ENCODE measurements around the gene TMEM117.
"Not testable (repeated sequence)": the region's sequence is repeated elsewhere in the genome, so short reads cannot be mapped to it uniquely, and the experiment has no call there.

TMEM117 gene

DNA sequence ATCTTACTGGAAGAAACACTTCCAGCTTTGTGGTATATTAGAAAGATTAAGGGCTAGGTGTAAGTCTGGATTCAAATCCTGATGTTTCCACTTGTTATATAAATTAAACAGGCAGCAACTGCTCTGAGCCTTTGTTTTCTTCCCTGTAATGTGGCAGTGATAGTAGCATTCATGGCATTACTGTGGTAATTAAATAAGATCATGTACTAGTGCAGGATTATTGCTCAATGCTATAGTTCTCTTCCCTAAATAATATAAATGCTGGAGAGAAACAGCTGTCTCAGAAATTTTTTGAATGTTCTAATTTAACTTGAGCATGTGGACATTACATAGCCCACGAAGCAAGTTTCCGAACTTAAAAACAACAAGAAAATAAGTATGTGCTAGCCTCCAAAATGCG lies 5.4 kb downstream of the TMEM117 start:
- no peak for DNase-seq (ENCODE audit: low read depth)

DNA sequence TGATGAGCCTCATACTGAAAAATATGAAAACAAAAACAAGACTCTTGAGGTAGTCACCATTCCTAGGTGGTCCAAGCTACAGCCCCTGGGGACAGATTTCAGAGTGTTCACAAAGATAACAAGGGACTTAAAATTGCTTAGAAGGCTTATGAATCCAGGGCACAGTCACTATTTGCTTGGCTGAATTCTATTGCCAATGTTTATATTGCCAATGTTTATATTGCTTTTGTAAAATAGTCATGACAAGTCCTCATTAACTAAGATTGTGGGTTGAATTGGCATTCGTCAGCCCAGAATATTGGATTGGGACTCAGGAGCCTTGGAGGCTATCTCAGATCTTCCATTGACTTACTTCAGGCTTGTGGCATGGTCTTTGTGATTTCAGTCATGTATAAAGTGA lies 6.4 kb downstream of the TMEM117 start:
- DNase-seq (ENCODE audit: low read depth) = no peak

DNA sequence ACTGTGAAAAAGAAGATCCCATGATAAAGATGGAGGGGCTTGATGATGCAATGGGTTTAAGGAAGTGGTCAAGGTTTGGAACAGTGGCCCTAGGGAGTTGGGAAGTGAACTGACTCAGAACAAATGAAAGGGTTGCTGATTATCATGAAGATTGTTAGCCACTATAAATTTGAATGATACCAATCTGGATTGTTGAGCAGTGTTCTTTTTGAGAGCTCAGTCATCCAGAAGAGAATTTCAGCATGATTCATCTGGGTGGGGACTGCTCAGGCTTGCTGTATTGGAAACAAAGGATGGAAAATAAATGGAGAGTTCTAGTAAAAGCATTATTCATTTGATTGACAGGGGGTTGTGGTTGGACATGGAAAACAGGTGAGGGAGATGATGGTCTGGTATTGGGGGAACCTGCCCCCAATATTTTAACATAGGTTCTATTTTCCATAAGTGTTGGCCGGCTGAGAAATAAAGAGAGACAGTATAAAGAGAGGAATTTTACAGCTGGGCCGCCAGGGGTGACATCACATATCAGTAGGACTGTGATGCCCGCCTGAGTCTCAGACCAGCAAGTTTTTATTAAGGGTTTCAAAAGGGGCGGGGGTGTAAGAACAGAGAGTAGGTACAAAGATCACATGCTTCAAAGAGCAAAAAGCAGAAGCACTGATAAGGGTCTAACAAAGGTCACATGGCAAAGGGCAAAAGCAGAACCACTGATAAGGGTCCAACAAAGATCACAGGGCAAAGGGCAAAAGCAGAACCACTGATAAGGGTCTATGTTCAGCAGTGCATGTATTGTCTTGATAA lies 11.7 kb downstream of the TMEM117 start:
- DNase-seq (ENCODE audit: low read depth) = not testable (repeated sequence)

DNA sequence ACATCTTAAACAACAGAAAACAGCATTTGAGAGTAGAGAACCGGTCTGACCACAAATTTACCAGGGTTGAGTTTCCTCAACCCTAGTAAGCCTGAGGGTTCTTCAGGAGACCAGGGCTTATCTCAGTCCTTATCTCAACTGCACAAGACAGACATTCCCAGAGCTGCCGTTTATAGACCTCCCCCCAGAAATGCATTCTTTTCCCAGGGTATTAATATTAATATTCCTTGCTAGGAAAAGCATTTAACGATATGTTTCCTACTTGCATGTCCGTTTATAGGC lies 12.3 kb downstream of the TMEM117 start:
- DNase-seq (ENCODE audit: low read depth) = no peak

DNA sequence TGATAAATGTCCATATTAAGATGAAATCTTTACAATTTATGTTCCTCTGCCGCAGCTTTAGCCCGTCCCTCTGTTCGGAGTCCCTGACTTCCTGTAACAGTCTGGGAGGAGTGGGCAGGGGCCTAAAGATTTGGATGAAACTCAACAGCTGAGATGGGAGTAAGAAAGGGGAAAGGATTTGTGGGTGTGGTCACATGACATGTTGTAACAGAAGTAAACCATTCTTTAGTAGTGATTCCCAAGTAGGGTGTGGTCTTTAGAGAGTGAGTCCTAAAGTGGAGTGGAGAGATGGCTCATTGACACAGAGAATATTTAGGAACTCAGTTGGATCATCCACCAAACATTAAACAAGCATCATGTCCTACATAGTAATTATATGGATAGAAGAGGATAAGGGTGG lies 12.9 kb downstream of the TMEM117 start:
- no peak for DNase-seq (ENCODE audit: low read depth)

DNA sequence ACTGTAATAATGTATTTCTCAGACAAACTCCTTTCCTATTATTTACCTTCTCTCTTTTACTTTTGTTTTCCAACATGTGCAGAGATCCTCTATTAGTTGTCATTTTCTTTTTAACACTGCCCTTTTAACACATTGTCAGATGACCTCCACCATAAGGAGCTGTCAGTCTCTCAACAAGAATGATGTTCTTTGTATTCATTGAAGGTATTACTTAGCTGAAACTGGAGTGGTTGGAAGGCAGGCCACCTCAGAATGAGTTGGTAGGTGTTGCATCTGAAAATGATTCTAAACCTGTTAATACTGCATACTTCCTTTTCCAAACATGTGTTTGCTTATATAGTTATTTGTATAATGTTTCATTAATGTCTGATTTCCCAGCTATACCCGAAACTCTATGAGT lies 16.9 kb downstream of the TMEM117 start:
- no peak for DNase-seq (ENCODE audit: low read depth)

DNA sequence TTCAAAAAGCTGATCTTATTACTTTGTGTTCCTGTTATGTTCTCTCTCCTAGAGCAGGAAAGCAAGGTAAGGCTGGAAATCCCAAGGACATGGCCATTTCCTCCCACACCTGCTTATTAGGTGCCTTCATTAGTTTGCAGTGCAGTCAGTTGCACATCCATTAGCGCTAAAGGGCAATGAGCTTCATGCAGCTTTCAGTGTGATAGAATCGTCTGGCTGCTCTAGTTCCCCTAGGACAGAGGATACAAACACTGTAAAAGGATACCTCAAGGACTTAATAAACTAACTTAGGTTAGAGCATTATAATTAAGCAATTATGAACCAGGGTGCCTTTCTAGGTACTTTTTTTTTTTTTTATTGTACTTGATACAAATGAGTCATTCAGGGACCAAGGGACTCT lies 21.1 kb downstream of the TMEM117 start:
- DNase-seq (ENCODE audit: low read depth) = no peak

DNA sequence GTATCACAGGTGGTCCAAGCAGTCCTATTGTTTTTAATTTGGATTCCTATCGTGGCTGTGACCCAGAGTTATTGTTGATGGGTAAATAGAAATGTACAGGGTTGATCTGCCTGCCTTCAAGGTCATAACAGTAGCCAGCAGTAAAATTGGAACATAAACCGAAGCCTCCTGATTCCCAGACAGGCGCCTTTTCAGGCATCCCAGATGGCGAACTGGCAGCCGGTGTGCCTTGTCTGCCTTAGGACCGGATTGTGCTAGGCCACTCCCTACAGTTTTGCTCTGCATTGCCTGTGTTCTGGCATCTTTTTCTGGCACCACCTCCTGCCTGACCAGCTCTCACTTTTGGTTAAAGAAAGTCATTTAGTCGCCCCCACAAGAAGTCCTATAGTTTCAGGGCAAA lies 22.2 kb downstream of the TMEM117 start:
- DNase-seq (ENCODE audit: low read depth) = no peak

DNA sequence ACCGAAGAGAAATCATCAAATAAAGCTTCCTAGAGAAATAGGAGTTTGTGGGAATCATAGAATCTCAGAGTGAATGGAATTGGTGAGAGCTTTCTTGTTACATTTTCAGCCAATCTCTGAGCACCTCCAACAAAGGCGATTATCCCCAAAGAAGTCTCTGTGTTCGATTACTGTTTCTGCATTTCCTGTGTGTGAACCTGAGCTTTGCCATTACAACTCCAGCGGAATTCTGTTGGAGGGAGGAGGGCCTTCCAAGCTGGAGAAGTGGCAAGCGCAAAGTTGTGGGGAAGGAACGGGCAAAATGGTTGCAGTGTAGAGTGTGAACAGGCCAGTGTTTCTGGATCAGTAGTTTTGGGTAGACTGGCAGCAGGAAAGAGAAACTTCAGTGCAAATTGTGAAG lies 23.1 kb downstream of the TMEM117 start:
- no peak for DNase-seq (ENCODE audit: low read depth)

DNA sequence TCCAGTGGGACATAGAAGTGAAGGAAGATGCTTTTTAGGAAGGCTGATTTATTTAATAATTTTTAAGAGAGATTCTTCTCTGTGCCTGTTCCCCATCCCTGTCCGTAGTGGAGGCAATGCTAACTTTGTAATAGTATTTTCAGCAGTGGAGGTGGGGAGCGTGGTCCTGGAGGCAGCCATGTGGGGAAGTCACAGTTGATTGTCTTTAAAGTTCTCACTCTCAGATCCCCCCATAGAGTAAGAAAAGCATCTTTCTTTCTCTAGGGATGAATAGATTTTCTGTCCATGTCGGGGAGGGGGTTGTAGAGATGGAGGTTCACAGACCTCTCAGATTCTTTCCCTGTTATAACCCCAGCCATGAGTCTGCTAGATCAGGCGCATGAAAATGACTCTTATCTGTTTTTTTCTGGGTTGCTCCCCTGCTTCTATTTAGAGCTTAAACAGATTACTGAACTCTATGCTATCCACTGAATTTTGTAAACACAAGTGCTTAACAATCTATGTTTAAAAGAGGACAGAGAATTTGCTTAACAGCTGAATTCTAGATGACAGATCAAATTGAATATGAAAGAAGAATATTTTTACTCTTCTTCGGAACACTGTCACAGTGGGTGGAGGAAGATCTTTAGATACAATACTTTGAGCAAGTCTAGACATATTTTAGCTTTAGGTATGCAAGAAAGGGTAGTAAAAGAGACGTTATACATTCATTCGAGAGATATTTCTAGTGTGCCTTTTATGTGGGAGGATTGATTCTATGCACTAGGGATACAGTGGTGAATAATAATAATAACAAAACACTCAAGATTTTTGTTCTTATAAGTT lies 25.3 kb downstream of the TMEM117 start:
- DNase-seq (ENCODE audit: low read depth) = no peak

DNA sequence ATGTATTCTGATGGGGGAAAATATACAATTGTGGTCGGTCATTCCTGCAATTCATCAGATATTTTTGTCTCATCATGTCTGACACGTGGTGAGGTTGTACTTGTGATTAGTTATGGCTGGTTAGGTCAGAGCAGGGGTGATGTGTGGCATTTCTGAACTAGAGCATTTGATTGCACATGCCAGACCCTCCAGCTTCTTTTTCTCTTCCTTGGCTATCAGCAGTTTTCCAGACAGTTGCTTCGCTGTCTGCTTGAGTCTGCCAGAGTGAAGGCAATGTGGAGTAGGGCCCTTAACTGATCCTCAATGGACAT lies 25.9 kb downstream of the TMEM117 start:
- DNase-seq (ENCODE audit: low read depth) = no peak

DNA sequence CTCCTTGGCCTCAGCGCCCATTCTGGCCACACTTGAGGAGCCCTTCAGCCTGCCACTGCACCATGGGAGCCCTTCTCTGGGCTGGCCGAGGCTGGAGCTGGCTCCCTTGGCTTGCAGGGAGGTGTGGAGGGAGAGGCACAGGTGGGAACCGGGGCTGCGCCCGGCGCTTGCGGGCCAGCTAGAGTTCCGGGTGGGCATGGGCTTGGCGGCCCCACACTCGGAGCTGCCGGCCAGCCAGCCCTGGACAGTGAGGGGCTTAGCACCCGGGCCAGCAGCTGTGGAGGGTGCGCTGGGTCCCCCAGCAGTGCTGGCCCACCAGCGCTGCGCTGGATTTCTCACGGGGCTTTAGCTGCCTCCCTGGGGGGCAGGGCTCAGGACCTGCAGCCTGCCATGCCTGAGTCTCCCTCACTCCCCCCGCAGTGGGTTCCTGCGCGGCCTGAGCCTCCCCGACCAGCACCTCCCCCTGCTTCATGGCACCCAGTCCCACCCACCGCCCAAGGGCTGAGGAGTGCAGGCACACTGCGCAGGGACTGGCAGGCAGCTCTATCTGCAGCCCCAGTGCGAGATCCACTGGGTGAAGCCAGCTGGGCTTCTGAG lies 28.0 kb downstream of the TMEM117 start:
- no peak for DNase-seq (ENCODE audit: low read depth)

DNA sequence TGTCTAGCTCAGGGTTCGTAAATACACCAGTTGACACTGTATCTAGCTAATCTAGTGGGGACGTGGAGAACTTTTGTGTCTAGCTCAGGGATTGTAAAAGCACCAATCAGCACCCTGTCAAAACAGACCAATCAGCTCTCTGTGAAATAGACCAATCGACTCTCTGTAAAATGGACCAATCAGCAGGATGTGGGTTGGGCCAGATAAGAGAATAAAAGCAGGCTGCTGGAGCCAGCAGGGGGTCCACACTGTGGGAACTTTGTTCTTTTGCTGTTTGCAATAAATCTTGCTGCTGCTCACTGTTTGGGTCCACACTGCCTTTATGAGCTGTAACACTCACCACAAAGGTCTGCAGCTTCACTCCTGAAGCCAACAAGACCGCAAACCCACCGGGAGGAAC lies 28.7 kb downstream of the TMEM117 start:
- DNase-seq (ENCODE audit: low read depth) = not testable (repeated sequence)

DNA sequence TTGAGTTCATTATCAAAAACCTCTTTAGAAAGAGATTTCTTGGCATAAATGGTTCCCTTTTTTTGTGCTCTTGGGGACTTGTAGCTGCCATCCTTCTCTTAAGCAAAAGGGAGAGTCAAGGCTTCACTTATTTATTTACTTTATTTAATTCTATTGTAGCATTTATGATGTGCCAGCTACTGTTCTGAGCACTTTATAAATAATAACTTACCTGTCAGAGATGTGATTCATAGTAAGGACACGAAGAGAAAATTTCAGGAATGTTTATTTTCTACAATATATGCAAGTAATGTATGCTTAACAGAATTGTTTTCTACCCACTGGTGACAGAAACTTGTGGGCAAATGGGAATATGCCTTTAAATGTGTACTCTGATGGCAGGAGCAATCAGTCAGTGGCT lies 33.3 kb downstream of the TMEM117 start:
- no peak for DNase-seq (ENCODE audit: low read depth)

DNA sequence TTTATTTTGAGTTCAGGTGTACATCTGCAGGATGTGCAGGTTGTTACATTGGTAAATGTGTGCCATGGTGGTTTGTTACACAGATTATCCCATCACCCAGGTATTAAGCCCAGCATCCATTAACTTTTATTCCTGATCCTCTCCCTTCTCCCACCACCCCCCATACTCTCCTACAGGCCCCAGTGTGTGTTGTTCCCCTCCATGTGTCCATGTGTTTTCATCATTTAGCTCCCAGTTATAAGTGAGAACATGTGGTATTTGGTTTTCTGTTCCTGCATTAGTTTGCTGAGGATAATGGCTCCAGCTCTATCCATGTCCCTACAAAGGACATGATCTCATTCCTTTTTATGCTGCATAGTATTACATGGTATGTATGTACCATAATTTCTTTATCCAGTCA lies 33.9 kb downstream of the TMEM117 start:
- DNase-seq (ENCODE audit: low read depth) = not testable (repeated sequence)

DNA sequence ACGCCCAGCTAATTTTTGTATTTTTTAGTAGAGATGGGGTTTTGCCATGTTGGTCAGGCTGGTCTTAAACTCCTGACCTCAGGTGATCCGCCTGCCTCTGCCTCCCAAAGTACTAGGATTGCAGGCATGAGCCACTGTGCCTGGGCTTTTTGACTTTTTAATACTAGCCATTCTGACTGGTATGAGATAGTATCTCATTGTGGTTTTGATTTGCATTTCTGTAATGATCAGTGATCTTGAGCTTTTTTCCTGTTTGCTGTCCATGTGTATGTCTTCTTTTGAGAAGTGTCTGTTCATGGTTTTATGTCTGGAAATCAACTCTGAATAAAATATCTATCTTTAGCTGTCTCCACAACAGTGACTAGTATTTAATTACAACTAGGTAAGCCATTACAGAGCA lies 35.4 kb downstream of the TMEM117 start:
- not testable (repeated sequence) for DNase-seq (ENCODE audit: low read depth)

DNA sequence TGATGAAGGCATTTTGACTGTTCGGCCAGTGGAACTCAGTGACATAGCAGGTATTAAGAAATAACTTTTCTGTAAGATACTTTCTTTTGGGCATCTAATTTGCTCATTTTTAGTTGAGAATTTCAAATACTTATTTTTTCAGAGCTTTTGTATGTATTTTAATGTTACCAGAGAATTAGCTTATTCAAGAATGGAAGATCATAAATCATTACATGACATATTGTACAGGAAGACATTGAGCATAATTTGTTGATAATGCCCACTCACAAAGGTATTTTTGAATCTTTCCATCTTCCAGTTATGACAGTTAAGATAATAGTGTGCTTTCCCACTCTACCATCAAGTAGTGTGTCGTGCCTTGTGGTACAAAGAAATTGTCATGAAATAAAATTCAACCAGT lies 36.5 kb downstream of the TMEM117 start:
- DNase-seq (ENCODE audit: low read depth) = no peak

DNA sequence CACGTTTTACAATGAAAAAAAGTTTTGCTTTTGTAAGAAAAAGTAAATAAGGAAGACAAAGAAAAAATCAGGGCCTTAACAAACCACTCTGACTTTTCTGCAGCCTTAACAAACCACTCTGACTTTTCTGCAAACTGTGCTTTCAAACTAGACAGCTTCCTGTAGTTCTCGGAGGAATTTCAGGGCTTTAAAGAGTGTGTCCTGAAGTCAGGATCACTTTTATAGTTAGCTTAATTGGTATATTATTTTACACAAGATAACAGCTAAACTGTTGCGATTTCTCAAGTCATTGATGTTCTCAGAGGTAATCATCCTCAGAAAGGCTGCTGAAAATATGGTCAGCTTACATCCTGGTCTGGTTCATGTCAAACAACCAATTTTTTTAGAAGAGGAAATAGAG lies 42.2 kb downstream of the TMEM117 start:
- no peak for DNase-seq (ENCODE audit: low read depth)

DNA sequence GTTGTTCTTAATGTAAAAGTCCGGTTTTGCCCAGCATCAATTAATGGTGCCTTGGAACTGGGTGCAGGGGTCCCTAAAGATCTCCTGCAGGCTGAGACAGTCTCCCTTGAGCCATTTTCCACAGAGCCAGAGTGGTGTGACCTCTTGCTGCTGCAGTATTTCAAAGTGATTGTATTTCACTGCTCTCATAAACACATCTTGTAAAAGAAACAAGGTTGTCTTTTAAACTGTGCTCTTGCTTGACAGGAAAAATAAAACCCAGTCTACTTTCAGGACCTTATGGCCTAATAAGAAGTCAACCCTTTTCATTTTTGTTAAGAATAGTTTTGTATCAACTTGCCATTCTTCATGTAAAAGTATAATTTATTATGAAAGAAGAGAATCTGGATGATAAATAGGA lies 44.7 kb downstream of the TMEM117 start:
- DNase-seq (ENCODE audit: low read depth) = no peak

DNA sequence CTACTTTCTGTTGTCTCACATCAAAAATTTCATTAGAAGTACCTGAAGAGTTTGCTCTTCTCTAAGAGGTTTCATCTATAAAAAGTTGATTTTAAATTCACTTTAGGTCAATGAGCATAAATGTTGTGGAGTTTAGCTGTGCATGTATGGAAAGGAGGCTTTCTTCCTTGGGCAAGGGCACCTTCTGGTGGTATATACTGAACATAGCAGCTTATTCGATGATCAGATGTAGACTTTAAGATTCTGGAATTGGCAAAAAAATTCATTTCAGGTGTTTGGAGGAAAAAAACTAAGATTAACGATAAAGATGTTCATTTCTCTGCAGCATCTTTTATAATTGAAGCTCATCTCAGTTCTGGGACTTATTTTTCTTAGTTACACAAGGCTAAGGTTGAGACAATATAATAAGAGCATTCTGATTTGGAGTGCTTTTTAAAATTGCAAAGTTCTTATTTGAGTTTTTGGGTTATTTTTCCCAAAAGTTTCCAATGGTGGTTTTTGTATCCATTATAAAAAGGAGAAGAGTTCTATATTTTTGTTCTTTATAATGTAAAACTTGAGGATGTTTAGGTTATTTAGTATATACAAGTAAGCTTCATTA lies 46.8 kb downstream of the TMEM117 start:
- DNase-seq (ENCODE audit: low read depth) = no peak

DNA sequence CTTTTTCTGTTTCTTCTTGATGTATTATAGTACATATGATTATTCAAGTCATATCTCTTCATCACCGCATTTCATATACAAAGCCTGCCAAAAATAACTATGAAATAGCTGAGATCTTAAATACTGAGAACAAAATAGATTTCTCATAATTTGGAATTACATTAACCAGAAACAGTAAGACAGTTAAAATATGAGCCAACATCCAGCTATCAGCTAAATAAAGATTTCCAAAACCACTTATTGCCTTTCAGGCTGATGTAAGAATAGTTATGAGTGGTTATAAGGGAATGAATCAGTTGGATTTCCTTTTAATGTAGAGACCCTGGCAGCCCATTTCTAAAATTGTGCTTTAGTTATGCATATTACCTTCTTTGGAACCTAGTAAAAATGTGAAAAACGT lies 47.4 kb downstream of the TMEM117 start:
- no peak for DNase-seq (ENCODE audit: low read depth)

DNA sequence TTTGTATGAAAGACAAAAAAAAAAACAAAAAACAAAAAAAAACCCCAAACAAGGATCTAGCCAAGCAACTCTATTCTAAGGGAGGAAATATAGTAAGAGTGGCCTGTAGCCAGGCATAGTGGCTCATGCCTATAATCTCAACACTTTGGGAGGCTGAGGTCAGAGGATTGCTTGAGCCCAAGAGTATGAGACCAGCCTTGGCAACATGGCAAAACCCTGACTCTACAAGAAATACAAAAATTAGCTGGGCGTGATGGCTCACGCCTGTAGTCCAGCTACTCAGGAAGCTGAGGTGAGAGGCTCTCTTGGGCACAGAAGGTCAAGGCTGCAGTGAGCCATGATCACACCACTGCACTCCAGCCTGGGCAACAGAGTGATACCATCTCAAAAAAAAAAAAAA lies 47.9 kb downstream of the TMEM117 start:
- DNase-seq (ENCODE audit: low read depth) = no peak

Measured in T-helper 22 cell (primary cell).